ENCODE results near the gene FNDC3A.

DNA sequence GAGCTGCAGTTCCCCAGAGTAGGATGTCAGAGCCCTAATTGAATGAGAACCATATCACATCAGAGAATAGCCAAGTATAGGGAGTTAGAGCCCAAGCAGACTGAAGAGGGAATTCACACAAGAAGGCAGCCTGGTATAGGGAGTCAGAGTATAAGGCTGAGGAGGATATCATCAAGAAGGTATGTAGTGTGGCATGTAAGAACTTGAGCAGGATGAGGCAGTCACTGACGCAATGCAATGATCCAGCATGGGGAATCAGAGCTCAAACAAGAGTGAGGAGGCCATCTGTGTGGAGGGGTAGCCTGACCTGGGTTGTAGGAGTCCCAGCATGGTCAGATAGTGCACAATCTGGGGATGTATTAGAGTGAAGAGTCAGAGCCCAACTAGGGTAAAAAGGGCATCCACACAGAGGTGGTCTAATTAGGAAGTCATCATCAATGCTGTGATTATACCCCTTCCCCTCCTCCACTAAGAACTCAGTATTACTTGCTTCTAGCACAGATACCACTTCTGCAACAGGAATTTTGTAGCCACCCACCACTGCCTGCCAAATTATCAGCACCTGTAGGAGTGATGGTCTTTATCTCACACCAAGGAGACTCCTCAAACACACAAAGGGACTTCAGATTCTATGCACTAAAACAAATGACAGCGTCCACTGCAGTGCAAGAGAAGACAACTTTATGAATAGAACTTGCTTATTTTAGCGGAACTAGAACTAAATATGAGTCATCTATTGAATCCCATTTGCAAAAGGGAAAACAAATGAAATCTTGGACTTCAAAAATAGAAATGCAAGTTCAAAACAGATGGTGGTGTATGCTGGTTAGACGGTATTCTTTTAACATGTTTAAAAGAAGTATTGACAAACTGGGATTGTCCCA lies 107.2 kb downstream of the FNDC3A start:
- TF ChIP-seq, protein P1, sequence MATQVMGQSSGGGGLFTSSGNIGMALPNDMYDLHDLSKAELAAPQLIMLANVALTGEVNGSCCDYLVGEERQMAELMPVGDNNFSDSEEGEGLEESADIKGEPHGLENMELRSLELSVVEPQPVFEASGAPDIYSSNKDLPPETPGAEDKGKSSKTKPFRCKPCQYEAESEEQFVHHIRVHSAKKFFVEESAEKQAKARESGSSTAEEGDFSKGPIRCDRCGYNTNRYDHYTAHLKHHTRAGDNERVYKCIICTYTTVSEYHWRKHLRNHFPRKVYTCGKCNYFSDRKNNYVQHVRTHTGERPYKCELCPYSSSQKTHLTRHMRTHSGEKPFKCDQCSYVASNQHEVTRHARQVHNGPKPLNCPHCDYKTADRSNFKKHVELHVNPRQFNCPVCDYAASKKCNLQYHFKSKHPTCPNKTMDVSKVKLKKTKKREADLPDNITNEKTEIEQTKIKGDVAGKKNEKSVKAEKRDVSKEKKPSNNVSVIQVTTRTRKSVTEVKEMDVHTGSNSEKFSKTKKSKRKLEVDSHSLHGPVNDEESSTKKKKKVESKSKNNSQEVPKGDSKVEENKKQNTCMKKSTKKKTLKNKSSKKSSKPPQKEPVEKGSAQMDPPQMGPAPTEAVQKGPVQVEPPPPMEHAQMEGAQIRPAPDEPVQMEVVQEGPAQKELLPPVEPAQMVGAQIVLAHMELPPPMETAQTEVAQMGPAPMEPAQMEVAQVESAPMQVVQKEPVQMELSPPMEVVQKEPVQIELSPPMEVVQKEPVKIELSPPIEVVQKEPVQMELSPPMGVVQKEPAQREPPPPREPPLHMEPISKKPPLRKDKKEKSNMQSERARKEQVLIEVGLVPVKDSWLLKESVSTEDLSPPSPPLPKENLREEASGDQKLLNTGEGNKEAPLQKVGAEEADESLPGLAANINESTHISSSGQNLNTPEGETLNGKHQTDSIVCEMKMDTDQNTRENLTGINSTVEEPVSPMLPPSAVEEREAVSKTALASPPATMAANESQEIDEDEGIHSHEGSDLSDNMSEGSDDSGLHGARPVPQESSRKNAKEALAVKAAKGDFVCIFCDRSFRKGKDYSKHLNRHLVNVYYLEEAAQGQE (IDR thresholded peaks at IDR 0.05; ENCODE audit: low read depth): no peak
- TF ChIP-seq, protein P2, sequence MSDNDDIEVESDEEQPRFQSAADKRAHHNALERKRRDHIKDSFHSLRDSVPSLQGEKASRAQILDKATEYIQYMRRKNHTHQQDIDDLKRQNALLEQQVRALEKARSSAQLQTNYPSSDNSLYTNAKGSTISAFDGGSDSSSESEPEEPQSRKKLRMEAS (IDR thresholded peaks at IDR 0.05): no peak
- TF ChIP-seq EP300 (IDR thresholded peaks at IDR 0.05; ENCODE audit: borderline replicate concordance): no peak
- TF ChIP-seq TAF1 (IDR thresholded peaks at IDR 0.05; ENCODE audit: low read depth): no peak
- TF ChIP-seq TEAD4 (IDR thresholded peaks at IDR 0.05): no peak
- no peak for TF ChIP-seq CEBPB (IDR thresholded peaks at IDR 0.05)
- TF ChIP-seq YY1 (IDR thresholded peaks at IDR 0.05; ENCODE audit: low read depth): no peak
- no peak for TF ChIP-seq EGR1 (IDR thresholded peaks at IDR 0.05)
- no peak for TF ChIP-seq TCF12 (IDR thresholded peaks at IDR 0.05; ENCODE audit: low read depth)
